ENCODE results near the gene ITFG2. TPM values are rescaled to one million over a fixed set of nuclear protein-coding genes. Genes with fewer than 3 reads are reported as not detected.

The ITFG2 gene
- total and polyA plus RNA-seq, 10 of the 15 experiments (the other 5 are each of a cell fraction or from before 2014, with no cell fraction given), result 21.2 to 39.5 (median 25.9) TPM

GRCh38 chr12:2851931-2852330, 39.5 kb downstream of the ITFG2 start:
- intact Hi-C loops (cut with micrococcal nuclease; ENCODE audit: unreplicated experiment), result loop anchor here (1.0 kb wide), 1 partner anchor 189 kb away; no protein-coding TSS in a partner anchor
- ChIA-PET RAD21 (ENCODE audit: unreplicated experiment) (no interaction called here), CTCF (interaction anchor here (0.9 to 1.4 kb wide), 3 partner anchors 92 to 189 kb away, joined by 3 to 7 read pairs (median 3); no protein-coding TSS in a partner anchor), POLR2A (interaction anchor here (0.5 to 0.6 kb wide), 2 partner anchors 24 to 26 kb away, joined by 3 read pairs; no protein-coding TSS in a partner anchor), SMC1A (ENCODE audit: uncharacterized antibody, unreplicated experiment) (no interaction called here)
- Histone ChIP-seq H3K4me3 (no peak overlapping the region), H4K20me1 (ENCODE audit: control insufficient read depth, insufficient read depth) (no peaks in the 10 kb centered on the region), H3K79me2 (ENCODE audit: control insufficient read depth, insufficient read depth, low read length) (no peaks in the 10 kb centered on the region), H3K4me2 (ENCODE audit: control insufficient read depth, insufficient read depth) (no peak overlapping the region), H2AFZ (ENCODE audit: control insufficient read depth, low read depth, low read length) (no peak overlapping the region), H3K4me1 (ENCODE audit: control insufficient read depth, insufficient read depth, low read length) (no peaks in the 10 kb centered on the region), H3K9ac (ENCODE audit: control insufficient read depth, insufficient read depth, low read length) (no peak overlapping the region), H3K27me3 (replicated peaks in 1 of 2; ENCODE audit: control insufficient read depth in 2 of 2, insufficient read depth in 2 of 2, low read length in 1 of 2) (no peaks in the 10 kb centered on the region), H3K27ac (ENCODE audit: control insufficient read depth, insufficient read depth) (no peak overlapping the region), H3K9me3 (replicated peaks; ENCODE audit: control insufficient read depth, insufficient read depth, low read length) (no peaks in the 10 kb centered on the region), H3K36me3 (ENCODE audit: control insufficient read depth in 2 of 2, insufficient read depth in 2 of 2, low read length in 1 of 2) (no peaks in the 10 kb centered on the region)
- in situ Hi-C loops (cut with MboI), result no loop called here
- ATAC-seq (no peak), FAIRE-seq (no peak), DNase-seq (ENCODE audit: low read depth, low spot score) (no peak)
- TF ChIP-seq POLR2AphosphoS2 (IDR thresholded peaks at IDR 0.05; ENCODE audit: low read depth, low read length), result no peak
- BruUV-seq (replicated peaks), result no TSS peak
- WGBS (ENCODE audit: insufficient coverage, insufficient replicate concordance, low lambda C conversion rate, missing lambda C conversion rate), result 79% methylated on average over 3 of the region's 3 CpGs

GRCh38 chr12:2853626-2854025, 41.2 kb downstream of the ITFG2 start:
- no peak overlapping the region for H3K4me2 ChIP-seq (ENCODE audit: control insufficient read depth, insufficient read depth)
- CTCF ChIA-PET, result interaction anchor here (1.0 to 3.0 kb wide), 7 partner anchors 16 to 184 kb away, joined by 3 to 24 read pairs (median 5); no protein-coding TSS in a partner anchor
- intact Hi-C loops (cut with micrococcal nuclease; ENCODE audit: unreplicated experiment), result loop anchor here (1.0 kb wide), 1 partner anchor 91 kb away; no protein-coding TSS in a partner anchor
- DNase-seq (ENCODE audit: low read depth, low spot score) (no peak), FAIRE-seq (no peak), ATAC-seq (peak; percentile 90)
- no peaks in the 10 kb centered on the region for H3K9me3 ChIP-seq (replicated peaks; ENCODE audit: control insufficient read depth, insufficient read depth, low read length)
- H3K4me3 ChIP-seq, result no peak overlapping the region
- H3K36me3 ChIP-seq (ENCODE audit: control insufficient read depth in 2 of 2, insufficient read depth in 2 of 2, low read length in 1 of 2), result peaks cover 2 to 6% of the 10 kb centered on the region in 2 experiments; a peak in 3 of 4 replicates
- BruUV-seq (replicated peaks), result no TSS peak
- no peaks in the 10 kb centered on the region for H3K79me2 ChIP-seq (ENCODE audit: control insufficient read depth, insufficient read depth, low read length)
- RAD21 ChIA-PET (ENCODE audit: unreplicated experiment), result interaction anchor here (1.5 kb wide), 1 partner anchor 188 kb away, joined by 6 read pairs; no protein-coding TSS in a partner anchor
- no peaks in the 10 kb centered on the region for H4K20me1 ChIP-seq (ENCODE audit: control insufficient read depth, insufficient read depth)
- SMC1A ChIA-PET (ENCODE audit: uncharacterized antibody, unreplicated experiment), result interaction anchor here (1.3 kb wide), 1 partner anchor 91 kb away, joined by 6 read pairs; no protein-coding TSS in a partner anchor
- in situ Hi-C loops (cut with MboI), result no loop called here
- 47% methylated on average over 11 of the region's 11 CpGs for WGBS (ENCODE audit: insufficient coverage, insufficient replicate concordance, low lambda C conversion rate, missing lambda C conversion rate)
- H3K27ac ChIP-seq (ENCODE audit: control insufficient read depth, insufficient read depth), result no peak overlapping the region
- no peaks in the 10 kb centered on the region for H3K27me3 ChIP-seq (replicated peaks in 1 of 2; ENCODE audit: control insufficient read depth in 2 of 2, insufficient read depth in 2 of 2, low read length in 1 of 2)
- no peak overlapping the region for H3K9ac ChIP-seq (ENCODE audit: control insufficient read depth, insufficient read depth, low read length)
- H2AFZ ChIP-seq (ENCODE audit: control insufficient read depth, low read depth, low read length), result no peak overlapping the region
- POLR2A ChIA-PET, result no interaction called here
- H3K4me1 ChIP-seq (ENCODE audit: control insufficient read depth, insufficient read depth, low read length), result no peaks in the 10 kb centered on the region
- TF ChIP-seq BCLAF1 (IDR thresholded peaks at IDR 0.05), result no peak
- no peak for TF ChIP-seq DPF2 (IDR thresholded peaks at IDR 0.05)
- no peak for TF ChIP-seq CBX3 (IDR thresholded peaks at IDR 0.05; ENCODE audit: borderline replicate concordance, low read depth)
- no peak for TF ChIP-seq ZBED1 (IDR thresholded peaks at IDR 0.05; ENCODE audit: borderline replicate concordance)
- TF ChIP-seq PAX5 (IDR thresholded peaks at IDR 0.05; ENCODE audit: borderline replicate concordance, low read depth, low read length), result no peak
- TF ChIP-seq SMC3 (IDR thresholded peaks at IDR 0.05; ENCODE audit: borderline replicate concordance, low read length), result peak; percentile 61
- peak; percentile 43 for TF ChIP-seq RAD21 (IDR thresholded peaks at IDR 0.05; ENCODE audit: insufficient read depth, low read depth, low read length)
- no peak for TF ChIP-seq RBBP5 (conservative IDR thresholded peaks at IDR 0.05)
- no peak for TF ChIP-seq ZNF592 (IDR thresholded peaks at IDR 0.05)
- TF ChIP-seq RAD51 (IDR thresholded peaks at IDR 0.05), result no peak

Measured in GM12878 (cell line).